WTC11 (cell line): ENCODE results near the gene DDI2.

Source experiments
- CREM ChIP-seq: sonication (generic); formaldehyde crosslinking; IDR thresholded peaks from 2 replicates; pipeline ENCODE4 v1.8.1; 2022; ENCODE audit warnings: mild to moderate bottlenecking, missing genetic modification reagents, moderate library complexity
- SP1 ChIP-seq: sonication (generic); formaldehyde crosslinking; conservative IDR thresholded peaks from 2 replicates; pipeline ENCODE4 v1.8.1; 2022; ENCODE audit warnings: missing genetic modification reagents
- TF ChIP-seq, protein P1 (sequence below): fragments of 200-600 bp; IDR thresholded peaks from 2 replicates; pipeline ENCODE4 v1.8.0; 2022; ENCODE audit warnings: antibody characterized with exemption
- TF ChIP-seq, protein P2 (sequence below): fragments of 250-450 bp; sonication (Bioruptor Pico); IDR thresholded peaks from 2 replicates; pipeline ENCODE4 v1.9.0; 2021; ENCODE audit warnings: moderate library complexity, mild to moderate bottlenecking, inconsistent platforms, borderline replicate concordance
- TF ChIP-seq, protein P3 (sequence below): sonication (generic); formaldehyde crosslinking; IDR thresholded peaks from 2 replicates; pipeline ENCODE4 v1.8.0; 2022; ENCODE audit warnings: mild to moderate bottlenecking, missing genetic modification reagents

DNA sequence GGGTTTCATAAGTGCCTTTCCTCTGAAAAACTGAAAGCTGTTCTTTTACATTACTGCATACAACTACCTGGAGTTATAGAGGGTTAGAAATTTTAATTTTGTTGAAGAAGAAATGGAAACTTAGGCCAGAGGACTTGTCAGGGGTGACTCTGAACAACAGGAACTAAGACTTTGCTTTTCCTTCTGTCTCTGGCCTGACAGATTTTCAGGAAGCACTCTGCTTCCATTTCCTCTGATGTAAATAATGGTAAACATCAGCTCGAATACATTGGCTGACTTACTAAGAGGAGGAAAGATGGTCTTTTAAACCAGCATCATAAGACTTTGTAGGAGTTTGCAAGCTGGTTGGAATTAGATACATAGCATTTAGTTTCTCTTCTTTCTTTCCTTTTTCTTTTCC is 39.8 kb downstream of the DDI2 start:
- TF ChIP-seq, protein P1, sequence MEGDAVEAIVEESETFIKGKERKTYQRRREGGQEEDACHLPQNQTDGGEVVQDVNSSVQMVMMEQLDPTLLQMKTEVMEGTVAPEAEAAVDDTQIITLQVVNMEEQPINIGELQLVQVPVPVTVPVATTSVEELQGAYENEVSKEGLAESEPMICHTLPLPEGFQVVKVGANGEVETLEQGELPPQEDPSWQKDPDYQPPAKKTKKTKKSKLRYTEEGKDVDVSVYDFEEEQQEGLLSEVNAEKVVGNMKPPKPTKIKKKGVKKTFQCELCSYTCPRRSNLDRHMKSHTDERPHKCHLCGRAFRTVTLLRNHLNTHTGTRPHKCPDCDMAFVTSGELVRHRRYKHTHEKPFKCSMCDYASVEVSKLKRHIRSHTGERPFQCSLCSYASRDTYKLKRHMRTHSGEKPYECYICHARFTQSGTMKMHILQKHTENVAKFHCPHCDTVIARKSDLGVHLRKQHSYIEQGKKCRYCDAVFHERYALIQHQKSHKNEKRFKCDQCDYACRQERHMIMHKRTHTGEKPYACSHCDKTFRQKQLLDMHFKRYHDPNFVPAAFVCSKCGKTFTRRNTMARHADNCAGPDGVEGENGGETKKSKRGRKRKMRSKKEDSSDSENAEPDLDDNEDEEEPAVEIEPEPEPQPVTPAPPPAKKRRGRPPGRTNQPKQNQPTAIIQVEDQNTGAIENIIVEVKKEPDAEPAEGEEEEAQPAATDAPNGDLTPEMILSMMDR, result no peak
- TF ChIP-seq SP1 (CRISPR knock-in tag) (no peak), CREM (CRISPR knock-in tag) (no peak)
- TF ChIP-seq, protein P2, sequence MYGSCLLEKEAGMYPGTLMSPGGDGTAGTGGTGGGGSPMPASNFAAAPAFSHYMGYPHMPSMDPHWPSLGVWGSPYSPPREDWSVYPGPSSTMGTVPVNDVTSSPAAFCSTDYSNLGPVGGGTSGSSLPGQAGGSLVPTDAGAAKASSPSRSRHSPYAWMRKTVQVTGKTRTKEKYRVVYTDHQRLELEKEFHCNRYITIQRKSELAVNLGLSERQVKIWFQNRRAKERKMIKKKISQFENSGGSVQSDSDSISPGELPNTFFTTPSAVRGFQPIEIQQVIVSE (CRISPR knock-in tag), result no peak
- TF ChIP-seq, protein P3, sequence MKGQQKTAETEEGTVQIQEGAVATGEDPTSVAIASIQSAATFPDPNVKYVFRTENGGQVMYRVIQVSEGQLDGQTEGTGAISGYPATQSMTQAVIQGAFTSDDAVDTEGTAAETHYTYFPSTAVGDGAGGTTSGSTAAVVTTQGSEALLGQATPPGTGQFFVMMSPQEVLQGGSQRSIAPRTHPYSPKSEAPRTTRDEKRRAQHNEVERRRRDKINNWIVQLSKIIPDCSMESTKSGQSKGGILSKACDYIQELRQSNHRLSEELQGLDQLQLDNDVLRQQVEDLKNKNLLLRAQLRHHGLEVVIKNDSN, result no peak
